CD8-positive, alpha-beta memory T cell (primary cell): ENCODE measurements around the gene NBPF1. TPM values are rescaled to one million over a fixed set of nuclear protein-coding genes. Genes with fewer than 3 reads are reported as not detected.
"Not testable (repeated sequence)": the region's sequence is repeated elsewhere in the genome, so short reads cannot be mapped to it uniquely, and the experiment has no call there.

ENCODE experiments used
- CTCF ChIA-PET: fragments of 350-600 bp; sonication (Branson Sonifier 250); formaldehyde crosslinking; loops from one replicate; lab custom pipeline; 2021; ENCODE audit warnings: antibody characterized with exemption; lab: Charles Lee
- POLR2A ChIA-PET: fragments of 350-600 bp; sonication (Branson Sonifier 250); formaldehyde crosslinking; loops from one replicate; lab custom pipeline; 2021; ENCODE audit warnings: antibody characterized with exemption; lab: Charles Lee
- DNase-seq, 5 donors: peaks; one replicate each; pipeline versions ENCODE4 v3.0.0 to v3.0.0-alpha.2; 2020 to 2022; ENCODE audit warnings: mixed read lengths in 1 of 5
- H3K27ac ChIP-seq: one replicate; pipeline ENCODE4 v1.7.0; 2013; ENCODE audit warnings: low read depth, mild to moderate bottlenecking, low read length, moderate library complexity
- H3K27me3 ChIP-seq: 2 replicates; pipeline ENCODE4 v1.7.0; 2013; ENCODE audit warnings: low read length, mild to moderate bottlenecking; ENCODE audit not compliant: insufficient read depth, poor library complexity, severe bottlenecking
- H3K36me3 ChIP-seq: 2 replicates; pipeline ENCODE4 v1.7.0; 2013; ENCODE audit warnings: mild to moderate bottlenecking, low read length, moderate library complexity; ENCODE audit not compliant: insufficient read depth
- H3K4me1 ChIP-seq: 2 replicates; pipeline ENCODE4 v1.7.0; 2013; ENCODE audit warnings: mild to moderate bottlenecking, low read length, moderate library complexity; ENCODE audit not compliant: insufficient read depth
- H3K4me3 ChIP-seq: 2 replicates; pipeline ENCODE4 v1.7.0; 2013; ENCODE audit warnings: mild to moderate bottlenecking, low read length
- H3K9me3 ChIP-seq: 2 replicates; pipeline ENCODE4 v1.7.0; 2013; ENCODE audit warnings: mild to moderate bottlenecking, low read length
- H3K27ac Mint-ChIP-seq, 8 donors: one replicate each; pipeline ENCODE4 v1.8.0; 2020 to 2021; ENCODE audit warnings: mixed read lengths in 8 of 8, mild to moderate bottlenecking in 6 of 8, inconsistent platforms in 3 of 8, moderate library complexity in 3 of 8
- H3K27me3 Mint-ChIP-seq, 2 donors: one replicate each; pipeline ENCODE4 v1.8.0; 2020 to 2021; ENCODE audit warnings: mixed read lengths in 2 of 2, mild to moderate bottlenecking in 1 of 2, moderate library complexity in 1 of 2
- H3K36me3 Mint-ChIP-seq, 3 donors: one replicate each; pipeline ENCODE4 v1.8.0; 2020 to 2021; ENCODE audit warnings: mixed read lengths in 3 of 3, inconsistent platforms in 1 of 3, mild to moderate bottlenecking in 1 of 3
- H3K4me1 Mint-ChIP-seq, 3 donors: one replicate each; pipeline ENCODE4 v1.8.0; 2020 to 2021; ENCODE audit warnings: mixed read lengths in 3 of 3, inconsistent platforms in 1 of 3, mild to moderate bottlenecking in 1 of 3
- H3K4me3 Mint-ChIP-seq, 7 donors: one replicate each; pipeline ENCODE4 v1.8.0; 2020 to 2021; ENCODE audit warnings: mixed read lengths in 7 of 7, mild to moderate bottlenecking in 6 of 7, moderate library complexity in 4 of 7, inconsistent platforms in 2 of 7
- H3K9me3 Mint-ChIP-seq, 5 donors: one replicate each; pipeline ENCODE4 v1.8.0; 2020 to 2022; ENCODE audit warnings: mixed read lengths in 5 of 5, mild to moderate bottlenecking in 3 of 5, moderate library complexity in 2 of 5, inconsistent platforms in 1 of 5
- polyA plus RNA-seq: library from polyadenylated mRNA; unstranded; fragments of 300-500 nt; fragmentation: Illumina TruSeq; gene quantifications from one replicate; pipeline ENCODE4 v1.2.3, GENCODE V29; 2021
- total RNA-seq, 2 experiments: library from RNA; stranded (reverse); gene quantifications; one replicate each; pipeline ENCODE4 v1.2.3, GENCODE V29; 2021

Gene NBPF1
- total and polyA plus RNA-seq, 3 experiments from 2014 or later = 7.6 to 9.7 (median 7.9) TPM

DNA sequence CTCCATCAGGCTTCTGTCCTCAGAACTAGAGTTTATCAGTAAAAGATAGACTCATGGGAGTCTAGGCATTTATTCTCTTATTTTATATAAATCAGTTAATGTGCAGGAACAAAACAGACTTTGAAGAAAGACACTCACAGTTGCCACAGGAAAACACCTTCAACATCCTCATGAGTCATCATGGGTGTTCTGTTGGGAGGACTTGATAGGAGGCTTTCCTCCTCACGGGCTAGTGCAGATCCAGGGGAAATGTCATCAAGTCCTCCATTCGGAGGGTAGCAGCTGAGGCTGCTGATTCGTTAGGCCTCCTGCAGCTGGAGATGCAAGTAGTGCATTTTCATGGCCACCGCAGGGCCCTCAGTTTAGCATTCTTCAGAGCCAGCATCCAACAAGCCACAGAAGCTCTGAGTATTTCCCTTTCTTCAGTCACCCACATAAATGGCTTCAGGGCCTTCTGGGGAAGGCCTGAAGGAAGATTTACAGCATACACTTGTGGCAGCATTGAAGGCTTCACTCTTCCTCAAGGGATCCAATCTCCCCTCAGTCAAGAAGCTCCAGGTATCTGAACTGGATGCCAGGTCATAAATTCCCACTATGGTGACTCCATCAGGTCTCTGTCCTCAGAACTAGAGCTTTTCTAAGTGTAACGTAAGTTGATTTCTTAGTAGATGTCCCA lies 10.9 kb downstream of the NBPF1 start:
- H3K9me3 Mint-ChIP-seq, H3K36me3 ChIP-seq, H3K4me1 ChIP-seq, H3K4me3 ChIP-seq, H3K36me3 Mint-ChIP-seq, DNase-seq, H3K9me3 ChIP-seq, H3K27ac Mint-ChIP-seq, POLR2A ChIA-PET, H3K4me3 Mint-ChIP-seq, H3K4me1 Mint-ChIP-seq, H3K27me3 ChIP-seq, H3K27ac ChIP-seq, H3K27me3 Mint-ChIP-seq: not testable (repeated sequence)
- CTCF ChIA-PET = interaction anchor here (1.4 to 1.8 kb wide), 3 partner anchors 10 to 96 kb away, joined by 4 to 8 read pairs (median 4); no protein-coding TSS in a partner anchor

DNA sequence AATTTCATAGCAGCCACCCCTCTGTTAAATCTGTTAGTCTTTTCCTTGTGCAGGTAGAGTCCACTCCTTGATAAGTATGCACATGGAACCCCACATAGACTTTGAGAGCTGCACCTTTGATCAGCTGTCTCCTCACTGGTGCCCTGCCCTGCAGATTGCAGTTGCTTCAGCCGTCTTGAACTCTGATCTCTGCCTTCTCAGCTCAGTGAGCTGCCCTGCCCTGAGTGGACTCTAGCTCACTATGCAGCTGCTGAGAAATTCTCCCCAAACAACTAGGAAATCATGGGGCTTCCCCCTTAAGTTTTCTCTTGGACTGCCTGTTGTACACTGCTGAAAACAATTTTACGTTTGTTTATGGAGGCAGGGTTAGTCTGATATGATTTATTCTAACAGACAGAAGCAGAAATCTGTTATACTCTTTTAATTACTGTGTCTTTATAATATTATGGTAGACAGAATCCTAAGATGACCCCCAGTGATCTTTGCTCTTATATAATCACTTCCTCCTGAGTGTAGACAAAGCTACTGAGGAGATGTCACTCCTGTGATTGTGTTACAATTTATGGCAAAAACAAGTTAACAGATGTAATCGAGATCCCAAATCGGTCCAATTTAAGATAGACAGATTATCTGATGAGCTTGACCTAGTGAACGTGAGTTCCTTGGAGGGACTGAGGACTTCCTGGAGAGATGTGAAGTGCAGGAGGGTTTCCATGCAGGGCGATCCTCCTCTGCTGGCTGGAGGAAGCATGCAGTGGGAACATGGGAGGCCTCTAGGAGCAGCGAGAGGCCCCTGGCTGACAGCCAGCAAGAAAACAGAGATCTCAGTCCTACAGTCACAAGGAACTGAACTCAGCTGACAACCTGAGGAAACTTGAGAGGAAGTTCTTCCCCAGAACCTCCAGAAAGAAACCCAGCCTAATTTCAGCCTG lies 12.2 kb downstream of the NBPF1 start:
- H3K4me1 Mint-ChIP-seq, H3K4me3 ChIP-seq, H3K4me3 Mint-ChIP-seq, H3K9me3 ChIP-seq, H3K27me3 ChIP-seq, H3K4me1 ChIP-seq, H3K9me3 Mint-ChIP-seq, H3K36me3 Mint-ChIP-seq, POLR2A ChIA-PET, DNase-seq, H3K27ac Mint-ChIP-seq, H3K27ac ChIP-seq, H3K36me3 ChIP-seq, H3K27me3 Mint-ChIP-seq: not testable (repeated sequence)
- CTCF ChIA-PET = interaction anchor here (1.0 to 1.2 kb wide), 2 partner anchors 11 to 95 kb away, joined by 3 read pairs; no protein-coding TSS in a partner anchor

DNA sequence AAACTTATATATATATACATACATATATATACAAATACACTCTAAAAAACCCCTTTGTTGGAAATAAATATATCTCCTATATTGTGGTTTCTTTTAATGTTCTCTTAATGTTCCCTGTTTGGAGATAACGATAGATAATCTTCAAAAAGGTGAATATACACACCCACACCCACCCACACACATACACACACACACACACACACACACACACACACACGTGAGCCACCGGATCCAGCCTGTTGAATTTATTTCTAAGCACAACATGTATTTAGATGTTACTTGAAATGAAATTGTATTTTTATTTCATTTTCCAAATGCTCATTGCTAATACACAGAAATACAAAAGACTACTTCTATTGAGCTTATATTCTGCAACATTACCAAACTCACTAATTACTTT lies 14.0 kb downstream of the NBPF1 start:
- POLR2A ChIA-PET, H3K4me1 ChIP-seq, H3K27ac ChIP-seq, H3K4me3 Mint-ChIP-seq, H3K27me3 Mint-ChIP-seq, H3K9me3 ChIP-seq, H3K27ac Mint-ChIP-seq, H3K9me3 Mint-ChIP-seq, H3K4me1 Mint-ChIP-seq, H3K27me3 ChIP-seq, H3K36me3 Mint-ChIP-seq, CTCF ChIA-PET, DNase-seq, H3K36me3 ChIP-seq, H3K4me3 ChIP-seq: not testable (repeated sequence)

DNA sequence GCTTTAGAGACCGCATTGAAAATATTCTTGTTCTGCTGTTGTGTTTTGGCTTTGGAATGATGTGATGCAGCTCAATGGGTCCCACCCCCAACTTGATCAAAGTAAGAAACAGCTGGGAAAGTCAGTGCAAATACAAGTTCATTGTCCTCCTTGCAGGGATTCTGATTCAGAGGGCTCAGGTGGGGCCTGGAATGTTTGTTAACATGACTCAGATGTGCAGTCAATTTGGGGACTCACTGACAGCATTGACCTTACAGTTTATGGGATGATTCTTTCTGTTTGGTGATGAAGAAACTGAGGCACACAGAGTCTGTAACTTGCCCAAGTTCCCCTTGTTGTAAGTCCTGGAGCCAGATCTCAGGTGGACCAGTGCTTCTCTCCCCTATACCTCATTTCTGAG lies 18.1 kb downstream of the NBPF1 start:
- H3K27me3 Mint-ChIP-seq, H3K4me1 Mint-ChIP-seq, H3K4me1 ChIP-seq, H3K27me3 ChIP-seq, CTCF ChIA-PET, H3K4me3 Mint-ChIP-seq, POLR2A ChIA-PET, H3K9me3 ChIP-seq, H3K27ac Mint-ChIP-seq, H3K36me3 ChIP-seq, H3K4me3 ChIP-seq, H3K36me3 Mint-ChIP-seq, H3K27ac ChIP-seq, DNase-seq, H3K9me3 Mint-ChIP-seq: not testable (repeated sequence)

DNA sequence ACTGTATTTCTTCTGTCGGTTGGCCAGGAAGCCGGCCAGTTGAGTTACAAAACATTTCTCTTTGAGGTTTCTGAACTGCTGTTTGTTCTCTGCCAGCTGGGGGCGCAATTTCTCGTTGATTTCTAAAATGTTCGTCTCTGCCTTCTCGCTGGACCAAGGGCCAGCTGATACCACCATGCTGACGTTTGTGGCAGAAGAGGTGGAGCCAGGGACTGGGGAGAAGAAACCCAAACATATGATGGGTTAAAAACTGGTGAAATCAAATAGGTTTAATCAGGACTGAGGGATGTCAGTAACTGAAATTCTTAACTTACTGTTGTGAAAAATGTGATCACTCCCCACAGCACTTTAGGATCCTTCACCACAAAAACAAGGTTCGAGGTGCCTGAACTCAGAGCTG lies 21.5 kb downstream of the NBPF1 start:
- H3K27me3 ChIP-seq, H3K9me3 Mint-ChIP-seq, H3K9me3 ChIP-seq, H3K4me3 Mint-ChIP-seq, H3K4me3 ChIP-seq, H3K27ac ChIP-seq, POLR2A ChIA-PET, DNase-seq, H3K27me3 Mint-ChIP-seq, H3K36me3 ChIP-seq, H3K4me1 ChIP-seq, H3K4me1 Mint-ChIP-seq, H3K27ac Mint-ChIP-seq, CTCF ChIA-PET, H3K36me3 Mint-ChIP-seq: not testable (repeated sequence)

DNA sequence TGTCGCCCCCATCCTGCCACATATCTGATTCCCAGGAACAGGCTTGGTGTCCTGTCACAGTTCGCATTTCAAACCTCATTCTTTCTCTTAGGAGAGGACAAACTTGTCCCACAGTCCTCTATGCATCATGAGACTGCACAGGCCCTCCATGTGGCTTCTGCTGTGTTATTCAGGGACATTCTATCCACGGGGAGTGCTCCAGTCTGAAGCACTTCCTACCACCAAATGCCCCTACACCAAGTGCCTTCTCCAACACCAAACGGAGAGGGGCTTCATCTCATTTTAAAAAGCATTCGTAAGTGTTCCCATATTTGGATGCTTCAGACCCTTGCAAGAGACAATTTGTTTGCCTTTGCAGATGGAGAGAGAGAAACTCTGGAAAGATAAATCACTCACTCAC lies 25.3 kb downstream of the NBPF1 start:
- POLR2A ChIA-PET, H3K4me1 ChIP-seq, H3K9me3 Mint-ChIP-seq, H3K36me3 ChIP-seq, DNase-seq, H3K27me3 ChIP-seq, H3K27me3 Mint-ChIP-seq, H3K4me3 Mint-ChIP-seq, H3K4me1 Mint-ChIP-seq, H3K4me3 ChIP-seq, H3K27ac ChIP-seq, CTCF ChIA-PET, H3K9me3 ChIP-seq: not testable (repeated sequence)
- Mint-ChIP-seq H3K36me3 (peaks cover 0 to 23% (median 7%) of the 10 kb centered on the region in 3 donors), H3K27ac (peak overlapping the region in 1 of 8 donors; percentile 48)

DNA sequence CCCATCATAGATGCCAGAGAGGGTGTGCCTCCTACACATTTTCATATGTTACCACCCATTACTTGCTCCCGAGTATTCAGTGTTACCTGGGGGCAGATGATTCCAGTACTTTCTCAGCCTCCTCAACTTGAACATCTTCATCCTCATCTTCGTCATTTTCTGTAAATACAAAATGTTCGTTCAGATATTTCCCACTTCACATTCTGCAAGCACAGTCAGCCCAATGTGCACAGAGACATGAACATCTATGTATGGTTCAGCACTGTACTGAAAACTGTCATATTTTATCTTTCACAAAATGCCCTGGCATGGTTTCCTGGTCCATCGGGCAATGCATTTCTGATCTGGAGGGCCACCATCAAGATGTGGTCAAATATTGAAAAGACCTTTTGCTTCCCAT lies 25.7 kb downstream of the NBPF1 start:
- H3K4me3 ChIP-seq, H3K4me1 Mint-ChIP-seq, H3K27ac Mint-ChIP-seq, H3K36me3 ChIP-seq, H3K9me3 Mint-ChIP-seq, H3K27me3 Mint-ChIP-seq, H3K4me1 ChIP-seq, H3K27me3 ChIP-seq, H3K27ac ChIP-seq, DNase-seq, H3K4me3 Mint-ChIP-seq, CTCF ChIA-PET, H3K9me3 ChIP-seq, POLR2A ChIA-PET: not testable (repeated sequence)
- H3K36me3 Mint-ChIP-seq = peaks cover 0 to 26% (median 7%) of the 10 kb centered on the region in 3 donors

DNA sequence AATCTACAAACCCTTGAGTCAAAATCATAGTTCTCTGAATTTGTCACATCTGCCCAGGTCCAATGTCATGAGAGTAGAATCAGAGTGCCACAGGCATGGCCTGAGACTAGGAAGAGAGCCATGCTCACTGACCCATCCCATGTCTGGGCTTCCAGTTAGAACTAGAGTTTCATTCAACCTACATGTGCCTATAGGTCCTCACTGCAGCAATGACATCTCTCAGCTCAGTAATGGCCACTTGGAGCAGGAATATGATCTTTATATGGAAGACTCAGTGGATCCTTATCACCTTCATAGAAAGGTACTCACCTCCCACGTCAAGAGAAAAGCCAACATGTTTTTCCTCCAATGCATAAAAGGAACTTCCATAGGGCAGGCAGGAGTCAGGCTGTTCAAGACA lies 48.0 kb downstream of the NBPF1 start:
- H3K4me3 ChIP-seq, CTCF ChIA-PET, H3K27me3 Mint-ChIP-seq, H3K9me3 Mint-ChIP-seq, H3K4me1 Mint-ChIP-seq, DNase-seq, H3K36me3 Mint-ChIP-seq, H3K27ac ChIP-seq, H3K9me3 ChIP-seq, H3K4me3 Mint-ChIP-seq, H3K36me3 ChIP-seq, H3K4me1 ChIP-seq, H3K27ac Mint-ChIP-seq, H3K27me3 ChIP-seq, POLR2A ChIA-PET: not testable (repeated sequence)
